ENCODE data around the gene DCC. TPM values are rescaled to one million over a fixed set of nuclear protein-coding genes. Genes with fewer than 3 reads are reported as not detected.

The DCC gene
- total RNA-seq, 1 donor from 2014 or later, result 1.0 TPM

GRCh38 chr18:52657043-52657805 lies 317.2 kb downstream of the DCC start:
- Mint-ChIP-seq H3K4me1 (no peaks in the 10 kb centered on the region), H3K36me3 (no peaks in the 10 kb centered on the region), H3K9me3 (peaks cover 4% of the 10 kb centered on the region), H3K27ac (no peak overlapping the region), H3K27me3 (ENCODE audit: low read depth) (peaks cover 12% of the 10 kb centered on the region), H3K4me3 (no peak overlapping the region)
- no peak for DNase-seq (ENCODE audit: low spot score in 2 of 2, unreplicated experiment in 2 of 2)
- TF ChIP-seq CTCF (IDR thresholded peaks at IDR 0.05; ENCODE audit: unreplicated experiment), result no peak

GRCh38 chr18:52667463-52668065 lies 327.6 kb downstream of the DCC start:
- Mint-ChIP-seq H3K9me3 (peaks cover 5% of the 10 kb centered on the region), H3K4me3 (no peak overlapping the region), H3K36me3 (no peaks in the 10 kb centered on the region), H3K4me1 (no peaks in the 10 kb centered on the region), H3K27ac (no peak overlapping the region), H3K27me3 (ENCODE audit: low read depth) (no peaks in the 10 kb centered on the region)
- no peak for TF ChIP-seq CTCF (IDR thresholded peaks at IDR 0.05; ENCODE audit: unreplicated experiment)
- no peak for DNase-seq (ENCODE audit: low spot score in 2 of 2, unreplicated experiment in 2 of 2)

GRCh38 chr18:52670896-52671295 lies 330.9 kb downstream of the DCC start:
- Mint-ChIP-seq H3K9me3 (peaks cover 13% of the 10 kb centered on the region), H3K36me3 (no peaks in the 10 kb centered on the region), H3K4me3 (no peak overlapping the region), H3K27ac (no peak overlapping the region), H3K4me1 (no peaks in the 10 kb centered on the region), H3K27me3 (ENCODE audit: low read depth) (peaks cover 2% of the 10 kb centered on the region)
- TF ChIP-seq CTCF (IDR thresholded peaks at IDR 0.05; ENCODE audit: unreplicated experiment), result no peak
- no peak for DNase-seq (ENCODE audit: low spot score in 2 of 2, unreplicated experiment in 2 of 2)

GRCh38 chr18:52678034-52678433 lies 338.0 kb downstream of the DCC start:
- Mint-ChIP-seq H3K4me3 (no peak overlapping the region), H3K27ac (no peak overlapping the region), H3K9me3 (peaks cover 10% of the 10 kb centered on the region), H3K4me1 (peaks cover 22% of the 10 kb centered on the region), H3K27me3 (ENCODE audit: low read depth) (peaks cover 2% of the 10 kb centered on the region), H3K36me3 (no peaks in the 10 kb centered on the region)
- no peak for TF ChIP-seq CTCF (IDR thresholded peaks at IDR 0.05; ENCODE audit: unreplicated experiment)
- no peak for DNase-seq (ENCODE audit: low spot score in 2 of 2, unreplicated experiment in 2 of 2)

- no peak for DNase-seq (ENCODE audit: low spot score in 2 of 2, unreplicated experiment in 2 of 2)
- no peaks in the 10 kb centered on the region for H3K36me3 Mint-ChIP-seq
- H3K27me3 Mint-ChIP-seq (ENCODE audit: low read depth), result no peaks in the 10 kb centered on the region
- TF ChIP-seq CTCF (IDR thresholded peaks at IDR 0.05; ENCODE audit: unreplicated experiment), result no peak
- peaks cover 10% of the 10 kb centered on the region for H3K9me3 Mint-ChIP-seq
- no peak overlapping the region for H3K27ac Mint-ChIP-seq
- H3K4me3 Mint-ChIP-seq, result no peak overlapping the region
- peaks cover 22% of the 10 kb centered on the region for H3K4me1 Mint-ChIP-seq
These were observed 338.6 kb downstream of the DCC start for GRCh38 chr18:52678551-52678950.
